Skeletal muscle tissue (tissue), 4 donors: ENCODE measurements around the gene KRT8. TPM values are rescaled to one million over a fixed set of nuclear protein-coding genes. Genes with fewer than 3 reads are reported as not detected.

Source experiments
- H3K27ac ChIP-seq: one replicate; pipeline ENCODE4 v1.7.0; 2013; ENCODE audit warnings: mild to moderate bottlenecking, low read depth, low read length, inconsistent platforms
- H3K27me3 ChIP-seq, 3 donors: one replicate each; pipeline ENCODE4 v1.7.0; 2013; ENCODE audit warnings: low read length in 3 of 3; ENCODE audit not compliant: control insufficient read depth in 3 of 3, insufficient read depth in 3 of 3
- H3K36me3 ChIP-seq, 3 donors: one replicate each; pipeline ENCODE4 v1.7.0; 2013; ENCODE audit warnings: low read length in 3 of 3; ENCODE audit not compliant: control insufficient read depth in 3 of 3, insufficient read depth in 3 of 3
- H3K4me1 ChIP-seq, 3 donors: one replicate each; pipeline ENCODE4 v1.7.0; 2013; ENCODE audit warnings: low read length in 3 of 3, mild to moderate bottlenecking in 3 of 3; ENCODE audit not compliant: control insufficient read depth in 3 of 3, insufficient read depth in 3 of 3
- H3K4me3 ChIP-seq, 3 donors: one replicate each; pipeline ENCODE4 v1.7.0; 2013; ENCODE audit warnings: low read length in 3 of 3
- H3K9ac ChIP-seq, 3 donors: one replicate each; pipeline ENCODE4 v1.7.0; 2013; ENCODE audit warnings: low read length in 3 of 3, mild to moderate bottlenecking in 3 of 3, moderate library complexity in 2 of 3, low read depth in 1 of 3
- H3K9me3 ChIP-seq, 3 donors: one replicate each; pipeline ENCODE4 v1.7.0; 2013; ENCODE audit warnings: low read length in 3 of 3; ENCODE audit not compliant: control insufficient read depth in 3 of 3
- total RNA-seq: library from RNA; depleted of rRNA; stranded (reverse); fragments of >200 nt; gene quantifications from one replicate; pipeline ENCODE4 v1.2.3, GENCODE V29; 2014
- donor health status: Osteomylitis.

The KRT8 gene
- total RNA-seq, 1 donor from 2014 or later, result 1.6 TPM

- Histone ChIP-seq H3K9ac (no peak overlapping the region), H3K27ac (no peak overlapping the region)
Observed at GRCh38 chr12:52925717-52926595, 21.1 kb upstream of the KRT8 start.

GRCh38 chr12:52924764-52925716 is 20.2 kb upstream of the KRT8 start:
- no peaks in the 10 kb centered on the region for H3K36me3 ChIP-seq
- H3K27ac ChIP-seq, result no peak overlapping the region
- peaks cover 0 to 6% (median 0%) of the 10 kb centered on the region in 3 donors for H3K27me3 ChIP-seq
- peaks cover 0 to 10% (median 0%) of the 10 kb centered on the region in 3 donors for H3K4me1 ChIP-seq
- no peak overlapping the region for H3K4me3 ChIP-seq
- no peaks in the 10 kb centered on the region for H3K9me3 ChIP-seq
- no peak overlapping the region for H3K9ac ChIP-seq

More at GRCh38 chr12:52925717-52926595, 21.1 kb upstream of the KRT8 start:
- no peaks in the 10 kb centered on the region for H3K36me3 ChIP-seq
- peaks cover 0 to 10% (median 0%) of the 10 kb centered on the region in 3 donors for H3K4me1 ChIP-seq
- no peaks in the 10 kb centered on the region for H3K9me3 ChIP-seq
- no peak overlapping the region for H3K4me3 ChIP-seq
- H3K27me3 ChIP-seq, result peaks cover 0 to 6% (median 0%) of the 10 kb centered on the region in 3 donors

- no peak overlapping the region for H3K9ac ChIP-seq
- no peak overlapping the region for H3K4me3 ChIP-seq
- no peaks in the 10 kb centered on the region for H3K36me3 ChIP-seq
- H3K9me3 ChIP-seq, result no peaks in the 10 kb centered on the region
- H3K27ac ChIP-seq, result no peak overlapping the region
- H3K27me3 ChIP-seq, result peaks cover 0 to 6% (median 0%) of the 10 kb centered on the region in 3 donors
- no peaks in the 10 kb centered on the region for H3K4me1 ChIP-seq
Observed at GRCh38 chr12:52921488-52922165, 16.8 kb upstream of the KRT8 start.

GRCh38 chr12:52920937-52921336 is 16.1 kb upstream of the KRT8 start:
- H3K4me1 ChIP-seq, result no peaks in the 10 kb centered on the region
- no peaks in the 10 kb centered on the region for H3K9me3 ChIP-seq
- no peaks in the 10 kb centered on the region for H3K36me3 ChIP-seq
- H3K9ac ChIP-seq, result no peak overlapping the region
- H3K27ac ChIP-seq, result no peak overlapping the region
- H3K27me3 ChIP-seq, result peaks cover 2 to 10% (median 4%) of the 10 kb centered on the region in 3 donors
- H3K4me3 ChIP-seq, result no peak overlapping the region

- Histone ChIP-seq H3K27ac (no peak overlapping the region), H3K36me3 (no peaks in the 10 kb centered on the region), H3K4me1 (no peaks in the 10 kb centered on the region), H3K27me3 (peaks cover 2 to 10% (median 4%) of the 10 kb centered on the region in 3 donors), H3K9ac (no peak overlapping the region), H3K9me3 (no peaks in the 10 kb centered on the region), H3K4me3 (no peak overlapping the region)
Observed at GRCh38 chr12:52918784-52919183, 13.9 kb upstream of the KRT8 start.

GRCh38 chr12:52918351-52918750 is 13.5 kb upstream of the KRT8 start:
- H3K27ac ChIP-seq, result no peak overlapping the region
- H3K4me3 ChIP-seq, result no peak overlapping the region

GRCh38 chr12:52917800-52918199 is 12.9 kb upstream of the KRT8 start:
- Histone ChIP-seq H3K27ac (no peak overlapping the region), H3K9ac (no peak overlapping the region), H3K27me3 (peaks cover 2 to 9% (median 6%) of the 10 kb centered on the region in 3 donors), H3K36me3 (no peaks in the 10 kb centered on the region), H3K9me3 (no peaks in the 10 kb centered on the region), H3K4me1 (no peaks in the 10 kb centered on the region), H3K4me3 (no peak overlapping the region)

More at GRCh38 chr12:52918351-52918750, 13.5 kb upstream of the KRT8 start:
- Histone ChIP-seq H3K4me1 (no peaks in the 10 kb centered on the region), H3K9ac (no peak overlapping the region), H3K9me3 (no peaks in the 10 kb centered on the region), H3K36me3 (no peaks in the 10 kb centered on the region), H3K27me3 (peaks cover 2 to 10% (median 4%) of the 10 kb centered on the region in 3 donors)

GRCh38 chr12:52916216-52916615 is 11.3 kb upstream of the KRT8 start:
- Histone ChIP-seq H3K27ac (no peak overlapping the region), H3K27me3 (peaks cover 2 to 10% (median 7%) of the 10 kb centered on the region in 3 donors), H3K9ac (no peak overlapping the region), H3K4me1 (no peaks in the 10 kb centered on the region), H3K4me3 (no peak overlapping the region), H3K36me3 (no peaks in the 10 kb centered on the region), H3K9me3 (no peaks in the 10 kb centered on the region)

- Histone ChIP-seq H3K27ac (no peak overlapping the region), H3K27me3 (peaks cover 2 to 10% (median 5%) of the 10 kb centered on the region in 3 donors), H3K4me3 (no peak overlapping the region), H3K36me3 (no peaks in the 10 kb centered on the region), H3K9ac (no peak overlapping the region), H3K9me3 (no peaks in the 10 kb centered on the region), H3K4me1 (no peaks in the 10 kb centered on the region)
Observed at GRCh38 chr12:52915637-52916036, 10.8 kb upstream of the KRT8 start.
